ENCODE measurements around the gene FAP.
A peak's percentile ranks its signal among the peaks of the same experiment; 100 is the strongest.

The FAP gene

DNA sequence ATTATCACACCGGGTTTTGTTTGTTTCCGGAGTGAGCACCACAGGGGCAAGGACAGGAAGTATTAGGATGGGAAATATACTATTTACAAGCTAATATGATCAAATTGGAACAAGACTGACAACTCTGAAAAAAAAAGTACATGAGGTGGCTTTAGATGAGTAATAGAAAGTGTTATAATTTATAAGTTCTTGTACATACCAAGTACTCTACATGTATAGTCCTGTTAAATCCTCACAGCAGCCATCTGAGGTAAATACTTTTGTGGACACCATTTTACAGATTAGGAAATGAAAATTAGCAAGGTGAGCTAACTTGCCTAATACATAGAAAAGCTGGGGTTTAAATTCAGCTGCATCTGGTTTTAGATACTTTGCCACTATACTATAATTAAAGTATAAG is 11.2 kb downstream of the FAP start:
- no peak for TF ChIP-seq CTCF (IDR thresholded peaks at IDR 0.05; ENCODE audit: low read depth, low read length)
- Histone ChIP-seq H3K27me3 (ENCODE audit: insufficient read depth, low read depth, severe bottlenecking) (no peaks in the 10 kb centered on the region), H3K4me3 (ENCODE audit: low read depth, low read length) (no peak overlapping the region), H3K9me3 (ENCODE audit: severe bottlenecking) (no peaks in the 10 kb centered on the region), H3K36me3 (no peaks in the 10 kb centered on the region), H3K27ac (no peak overlapping the region)
- DNase-seq: no peak

DNA sequence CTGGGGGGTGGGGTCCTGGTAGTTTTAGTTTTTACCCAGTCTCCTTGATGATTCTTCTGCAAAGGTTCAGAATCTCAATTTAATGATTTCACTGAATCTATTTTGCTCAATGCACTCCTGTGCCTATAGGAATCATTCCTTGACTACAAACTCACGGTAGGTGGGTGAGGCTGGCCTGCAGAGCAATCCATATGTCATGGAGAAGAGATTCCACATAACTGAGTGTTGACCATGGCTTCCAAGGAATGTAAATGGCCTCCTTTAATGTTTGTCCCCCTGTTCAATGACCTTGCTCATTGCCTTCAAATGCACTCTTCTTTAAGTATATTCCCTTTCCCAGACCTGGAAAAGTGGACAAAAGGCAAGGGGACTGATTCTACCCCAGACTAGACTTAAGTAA is 12.5 kb downstream of the FAP start:
- Histone ChIP-seq H3K27ac (no peak overlapping the region), H3K36me3 (no peaks in the 10 kb centered on the region), H3K27me3 (ENCODE audit: insufficient read depth, low read depth, severe bottlenecking) (no peaks in the 10 kb centered on the region), H3K9me3 (ENCODE audit: severe bottlenecking) (no peaks in the 10 kb centered on the region), H3K4me3 (ENCODE audit: low read depth, low read length) (no peak overlapping the region)
- TF ChIP-seq CTCF (IDR thresholded peaks at IDR 0.05; ENCODE audit: low read depth, low read length): no peak
- no peak for DNase-seq

GRCh38 chr2:162226836-162227235 is 16.4 kb downstream of the FAP start:
- no peaks in the 10 kb centered on the region for H3K36me3 ChIP-seq
- H3K4me3 ChIP-seq (ENCODE audit: low read depth, low read length): no peak overlapping the region

DNA sequence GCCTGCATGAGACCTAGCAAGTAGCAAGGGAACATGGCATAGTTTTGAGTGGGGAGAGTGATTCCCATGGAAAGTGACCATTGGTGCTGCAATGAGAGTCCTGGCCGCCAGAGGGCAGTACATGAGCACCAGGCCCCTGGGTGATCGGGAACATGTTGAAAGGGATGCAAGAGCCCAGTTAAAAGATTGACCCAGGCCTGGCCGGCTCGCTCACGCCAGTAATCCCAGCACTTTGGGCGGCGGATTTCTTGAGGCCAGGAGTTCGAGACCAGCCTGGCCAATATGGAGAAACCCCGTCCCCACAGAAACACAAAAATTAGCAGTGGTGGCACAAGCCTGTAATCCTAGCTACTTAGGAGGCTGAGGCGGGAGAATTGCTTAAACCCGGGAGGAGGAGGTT is 22.2 kb downstream of the FAP start:
- peak; percentile 53 for DNase-seq
- Histone ChIP-seq H3K4me3 (ENCODE audit: low read depth, low read length) (no peak overlapping the region), H3K9me3 (ENCODE audit: severe bottlenecking) (no peaks in the 10 kb centered on the region), H3K27ac (no peak overlapping the region), H3K27me3 (ENCODE audit: insufficient read depth, low read depth, severe bottlenecking) (no peaks in the 10 kb centered on the region), H3K36me3 (no peaks in the 10 kb centered on the region)
- peak; percentile 87 for TF ChIP-seq CTCF (IDR thresholded peaks at IDR 0.05; ENCODE audit: low read depth, low read length)

More at GRCh38 chr2:162226836-162227235, 16.4 kb downstream of the FAP start:
- TF ChIP-seq CTCF (IDR thresholded peaks at IDR 0.05; ENCODE audit: low read depth, low read length): no peak
- Histone ChIP-seq H3K27ac (no peak overlapping the region), H3K9me3 (ENCODE audit: severe bottlenecking) (no peaks in the 10 kb centered on the region), H3K27me3 (ENCODE audit: insufficient read depth, low read depth, severe bottlenecking) (no peaks in the 10 kb centered on the region)
- no peak for DNase-seq

DNA sequence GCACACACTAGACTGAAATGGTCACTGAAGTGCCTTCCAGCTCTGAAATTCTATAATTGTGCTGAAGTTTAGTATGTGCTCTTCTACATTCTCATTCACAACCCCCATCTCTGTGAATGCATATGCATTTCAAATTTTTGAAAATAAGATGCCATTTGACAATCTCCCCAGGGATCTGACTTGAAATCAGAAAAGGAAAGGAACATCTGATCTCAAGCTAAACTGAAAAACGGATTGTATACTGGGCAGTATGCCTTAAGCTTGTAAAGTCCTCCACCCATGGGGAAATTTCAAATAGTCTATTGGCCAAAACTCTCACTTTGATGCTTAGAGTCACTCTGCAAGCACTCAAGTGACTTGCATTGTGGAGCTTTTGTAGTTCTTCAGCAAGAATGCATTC is 22.9 kb downstream of the FAP start:
- Histone ChIP-seq H3K36me3 (no peaks in the 10 kb centered on the region), H3K9me3 (ENCODE audit: severe bottlenecking) (no peaks in the 10 kb centered on the region), H3K27ac (no peak overlapping the region), H3K4me3 (ENCODE audit: low read depth, low read length) (no peak overlapping the region), H3K27me3 (ENCODE audit: insufficient read depth, low read depth, severe bottlenecking) (no peaks in the 10 kb centered on the region)
- TF ChIP-seq CTCF (IDR thresholded peaks at IDR 0.05; ENCODE audit: low read depth, low read length): no peak
- DNase-seq: no peak

- DNase-seq: no peak
- Histone ChIP-seq H3K4me3 (ENCODE audit: low read depth, low read length) (no peak overlapping the region), H3K27me3 (ENCODE audit: insufficient read depth, low read depth, severe bottlenecking) (no peaks in the 10 kb centered on the region), H3K36me3 (no peaks in the 10 kb centered on the region), H3K9me3 (ENCODE audit: severe bottlenecking) (no peaks in the 10 kb centered on the region), H3K27ac (no peak overlapping the region)
- TF ChIP-seq CTCF (IDR thresholded peaks at IDR 0.05; ENCODE audit: low read depth, low read length): no peak
Measured at GRCh38 chr2:162219426-162219825, 23.8 kb downstream of the FAP start.
